GM19468 (cell line): ENCODE measurements around the gene CCDC195.
A peak's percentile ranks its signal among the peaks of the same experiment; 100 is the strongest.
"Not testable (repeated sequence)": the region's sequence is repeated elsewhere in the genome, so short reads cannot be mapped to it uniquely, and the experiment has no call there.

Experiments used
- ATAC-seq: cut with Tn5 transposase; IDR thresholded peaks from one replicate; pipeline ENCODE4 v1.9.1; 2021; ENCODE audit warnings: mild to moderate bottlenecking, moderate library complexity, moderate number of reproducible peaks; ENCODE audit not compliant: unreplicated experiment; ENCODE audit errors: extremely low read depth

Gene CCDC195

DNA sequence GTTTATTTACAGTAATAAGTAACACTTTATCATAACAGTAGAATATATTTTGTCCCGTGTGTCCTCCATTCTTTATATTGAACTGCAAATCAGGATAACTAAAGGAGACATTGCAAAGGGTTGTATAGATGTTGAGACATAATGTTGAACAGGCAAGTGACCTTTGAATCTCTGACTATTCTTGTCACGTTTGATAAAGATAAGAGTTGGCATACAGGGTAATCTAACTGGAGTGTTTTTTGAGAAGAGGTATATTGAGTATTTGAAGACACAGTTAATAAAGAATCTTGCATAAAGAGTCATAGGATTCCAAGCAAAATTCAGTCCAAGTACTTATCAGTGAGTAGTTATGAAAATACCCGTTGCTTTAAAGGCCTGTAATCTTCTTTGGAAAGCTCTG lies 21.7 kb downstream of the CCDC195 start:
- no peak for ATAC-seq

DNA sequence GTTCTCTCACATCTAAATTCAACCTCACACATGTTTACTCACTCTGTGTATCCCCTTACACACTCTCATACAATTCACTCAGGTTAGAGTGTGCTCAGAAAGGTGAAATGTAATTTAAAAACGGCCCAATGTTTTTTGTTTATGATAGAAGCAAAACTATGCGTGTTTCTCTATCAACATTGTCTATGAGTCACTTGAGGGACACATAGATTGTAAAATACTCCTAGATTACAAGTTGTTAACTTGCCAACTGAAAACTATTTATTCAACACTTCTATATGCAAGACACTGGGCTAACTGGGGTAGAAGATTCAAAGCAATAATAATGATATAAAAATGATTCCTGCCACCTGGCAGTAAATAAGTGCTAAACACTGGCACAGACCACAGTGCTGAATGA lies 24.6 kb downstream of the CCDC195 start:
- ATAC-seq, result no peak

DNA sequence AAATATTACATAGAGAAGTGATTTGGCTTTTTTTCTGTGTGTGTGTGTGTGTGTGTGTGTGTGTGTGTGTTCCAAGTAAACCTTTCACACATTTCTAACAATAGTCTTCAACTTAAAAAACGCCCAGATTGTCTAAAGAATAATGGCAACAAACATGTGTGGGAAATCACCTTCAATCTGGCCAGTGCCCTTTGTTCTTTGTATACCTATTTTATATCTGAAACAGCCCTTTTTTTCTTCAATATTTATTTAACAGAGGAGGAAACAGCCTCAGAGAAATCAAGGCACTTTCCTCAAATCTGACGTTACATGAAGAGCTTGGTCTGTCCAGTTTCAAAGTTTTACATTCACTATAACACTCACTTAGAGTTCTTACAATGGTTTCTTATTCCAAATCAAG lies 25.3 kb downstream of the CCDC195 start:
- ATAC-seq, result no peak

DNA sequence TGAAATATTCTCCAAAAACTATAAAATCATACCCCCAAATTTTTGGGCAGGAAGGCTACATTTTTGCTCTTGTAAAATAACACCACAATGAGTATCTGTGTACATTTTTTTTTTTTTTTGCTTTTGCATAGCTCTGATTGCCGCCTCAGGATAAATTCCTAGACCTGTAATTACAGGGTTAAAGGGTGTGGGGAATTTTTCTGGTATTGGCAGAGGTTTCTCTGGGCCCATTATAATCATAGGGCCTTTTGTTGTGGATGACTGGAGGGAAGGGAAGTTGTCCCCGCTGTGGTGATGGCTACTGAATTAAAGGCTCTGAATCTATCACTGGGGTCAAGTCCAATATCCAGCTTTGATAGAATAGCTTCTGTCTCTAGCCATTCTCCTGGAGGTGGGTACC lies 26.6 kb downstream of the CCDC195 start:
- no peak for ATAC-seq

DNA sequence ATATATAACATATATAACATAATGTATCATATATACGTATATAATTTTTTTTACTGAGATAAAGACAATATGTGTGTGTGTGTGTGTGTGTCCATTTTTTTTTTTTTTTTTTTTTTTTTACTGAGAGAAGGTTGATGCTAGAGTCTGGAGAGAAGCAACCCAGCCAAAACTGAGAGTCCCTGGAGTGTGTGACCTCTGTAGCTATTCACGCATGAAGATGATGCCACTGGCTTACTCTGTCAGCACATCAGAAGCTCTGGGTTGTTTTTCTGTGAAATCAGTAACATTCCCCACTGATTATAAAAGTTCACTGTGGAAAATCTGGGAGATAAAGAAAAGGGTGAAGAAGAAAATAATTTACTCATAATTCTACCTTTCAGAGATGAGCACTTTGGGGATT lies 27.2 kb downstream of the CCDC195 start:
- no peak for ATAC-seq

DNA sequence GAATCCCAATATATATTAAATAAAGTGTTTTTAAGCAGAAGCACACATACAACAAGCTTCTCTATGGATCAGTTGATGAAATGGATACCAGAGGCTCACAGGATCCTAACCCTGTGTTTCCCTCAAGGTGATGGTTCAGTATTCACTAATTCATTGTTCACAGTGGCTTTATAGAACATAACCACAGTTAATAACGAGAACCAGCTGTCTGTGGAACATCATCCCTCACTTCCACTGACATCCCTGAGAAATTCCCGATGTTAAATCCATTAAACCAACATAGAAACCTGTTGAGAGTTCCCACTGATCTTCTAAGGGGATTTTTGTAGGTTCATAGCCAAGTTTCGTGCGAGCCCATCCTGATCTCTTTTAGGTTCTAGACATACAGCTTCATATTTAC lies 29.0 kb downstream of the CCDC195 start:
- ATAC-seq, result no peak

DNA sequence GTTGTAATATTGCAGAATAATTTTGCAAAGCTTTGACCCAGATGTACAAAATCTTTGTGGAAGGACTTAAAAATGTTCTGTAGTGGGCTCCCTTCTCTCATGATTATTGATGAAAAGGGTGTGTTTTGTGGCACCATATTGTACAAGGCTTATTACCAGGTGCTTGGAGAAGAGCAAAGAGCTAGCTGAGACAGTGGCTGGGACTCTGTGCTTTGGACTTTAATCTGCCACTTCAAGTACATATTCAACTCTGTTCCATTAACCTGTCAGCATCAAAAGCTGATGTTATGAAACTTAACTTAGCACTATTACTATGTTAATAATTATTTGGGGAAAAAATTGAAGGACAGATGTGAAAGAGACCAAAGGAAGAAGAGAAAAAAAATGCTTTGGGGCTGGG lies 31.0 kb downstream of the CCDC195 start:
- ATAC-seq, result no peak

DNA sequence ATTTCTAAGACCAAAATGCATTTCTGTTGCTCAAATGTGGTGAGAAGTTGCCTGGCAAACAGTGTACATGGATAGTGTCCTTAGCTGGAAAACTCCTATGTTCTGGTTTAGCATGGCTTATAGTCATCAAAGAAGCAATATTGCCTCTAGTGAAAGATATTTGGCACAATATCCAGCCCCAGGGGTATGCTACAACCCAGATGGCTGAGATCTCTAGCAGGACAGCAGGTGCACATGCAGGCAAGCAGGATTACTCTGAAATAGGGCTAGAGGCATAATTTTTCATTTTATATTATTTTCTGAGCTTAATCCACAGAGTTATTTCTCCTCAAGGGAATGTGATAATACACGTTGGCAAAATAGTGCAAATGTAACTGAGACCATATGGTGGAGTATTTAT lies 34.0 kb downstream of the CCDC195 start:
- ATAC-seq, result no peak

DNA sequence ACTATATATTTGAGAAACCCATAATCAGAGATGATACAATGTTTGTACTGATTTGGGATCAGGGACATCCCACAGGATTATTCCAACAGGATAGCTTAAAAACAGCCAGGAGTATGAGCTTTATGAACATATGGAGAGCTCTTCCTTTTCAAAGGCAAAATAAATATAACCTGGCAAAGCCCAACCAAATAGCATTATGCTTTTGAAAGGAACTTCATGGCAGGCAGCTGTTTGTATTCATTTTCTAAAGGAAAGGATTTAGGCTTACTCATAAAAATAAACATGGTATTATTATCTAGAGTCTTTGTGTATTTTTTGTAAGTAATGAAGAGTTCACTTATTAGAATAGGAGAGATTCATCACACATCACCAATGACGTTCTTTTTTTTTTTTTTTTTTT lies 44.4 kb downstream of the CCDC195 start:
- no peak for ATAC-seq

DNA sequence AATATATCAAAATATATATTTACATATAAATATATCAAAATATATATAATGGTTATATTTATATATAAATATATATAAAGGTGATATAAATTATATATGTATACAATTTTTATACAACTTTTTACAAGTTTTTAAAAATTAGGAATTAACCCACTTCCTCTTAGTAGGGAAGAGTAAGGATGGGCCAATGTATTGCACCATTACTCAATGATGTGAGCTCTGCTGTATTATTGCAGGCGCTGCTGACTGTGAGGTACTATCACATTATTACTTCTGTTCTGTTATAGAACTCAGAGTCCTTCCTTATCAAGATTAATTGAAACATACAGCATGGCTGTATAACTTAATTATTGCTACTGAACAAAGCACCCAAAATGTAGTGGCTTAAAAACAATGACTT lies 46.0 kb downstream of the CCDC195 start:
- no peak for ATAC-seq

DNA sequence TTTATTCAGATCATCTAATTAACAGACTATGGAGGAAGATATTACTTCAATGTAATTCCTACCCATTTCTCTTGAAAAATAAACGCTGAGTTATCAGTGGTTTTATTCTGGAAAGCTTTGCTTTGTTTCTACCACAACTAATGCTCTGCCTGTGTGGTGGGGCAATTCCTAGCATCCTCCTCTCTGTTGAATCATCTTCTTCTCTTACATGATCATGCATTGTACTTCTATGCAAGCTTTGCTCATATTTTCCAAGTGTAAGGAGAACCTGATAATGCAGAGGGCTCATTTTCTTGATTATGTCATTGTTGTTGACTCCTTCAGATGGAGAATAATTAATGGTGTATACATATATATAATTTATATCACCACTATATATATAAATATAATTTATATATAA lies 46.7 kb downstream of the CCDC195 start:
- ATAC-seq, result no peak

DNA sequence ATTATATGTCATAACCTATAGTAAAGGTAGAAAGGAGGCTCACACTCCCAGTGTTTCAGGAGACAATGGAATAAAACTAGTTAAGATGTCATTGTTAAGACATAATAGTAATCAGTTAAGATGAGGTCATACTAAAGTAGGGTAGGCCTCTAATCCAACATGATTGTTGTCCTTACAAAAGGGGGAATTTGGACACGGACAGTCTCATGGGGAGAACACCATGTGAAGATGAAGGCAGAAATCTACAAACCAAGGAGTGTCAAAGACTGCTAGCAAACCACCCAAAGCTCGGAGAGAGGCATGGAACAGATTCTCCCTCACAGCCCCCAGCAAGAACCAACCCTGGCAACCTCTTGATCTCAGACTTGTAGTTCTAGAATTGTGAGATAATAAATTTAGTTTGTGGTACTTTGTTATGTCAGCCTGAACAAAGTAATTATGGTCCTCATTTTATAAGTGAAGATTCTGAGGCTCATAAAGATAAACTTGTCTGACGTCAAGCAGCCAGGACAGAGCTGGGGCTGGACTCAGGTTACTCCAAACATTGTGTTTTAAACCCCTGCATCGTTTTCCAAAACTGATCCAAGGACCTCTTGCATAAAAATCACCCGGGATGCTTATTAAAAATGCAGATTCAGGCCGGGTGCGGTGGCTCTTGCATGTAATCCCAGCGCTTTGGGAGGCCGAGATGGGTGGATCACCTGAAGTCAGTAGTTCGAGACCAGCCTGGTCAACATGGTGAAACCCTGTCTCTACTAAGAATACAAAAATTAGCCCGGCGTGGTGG lies 47.8 kb downstream of the CCDC195 start:
- no peak for ATAC-seq

DNA sequence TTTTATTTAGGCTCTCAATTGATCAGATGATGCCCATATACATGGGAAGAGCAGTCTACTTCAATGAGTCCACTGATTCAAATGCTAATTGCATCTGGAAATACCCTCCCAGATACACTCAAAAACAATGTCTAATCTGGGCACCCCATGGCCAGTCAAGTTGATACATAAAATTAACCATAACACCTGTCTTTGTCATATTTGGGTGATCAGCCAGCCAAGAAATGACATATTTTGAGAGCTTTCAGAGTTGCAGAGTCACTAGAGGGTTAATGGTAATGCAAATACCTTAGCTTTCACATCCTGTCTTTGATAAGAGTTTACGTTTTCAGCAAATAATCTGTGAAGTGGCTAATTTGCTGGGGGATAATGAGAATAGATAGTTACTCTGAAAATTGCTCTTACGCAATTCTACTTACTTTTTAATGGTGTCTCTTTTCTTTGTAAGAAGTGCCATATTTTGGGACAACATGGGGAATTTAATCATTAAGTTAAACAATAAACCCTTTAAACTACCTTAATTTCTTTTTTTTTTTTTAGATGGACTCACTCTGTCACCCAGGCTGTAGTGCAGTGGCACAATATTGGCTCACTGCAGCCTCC lies 49.1 kb downstream of the CCDC195 start:
- ATAC-seq, result peak; percentile 99

DNA sequence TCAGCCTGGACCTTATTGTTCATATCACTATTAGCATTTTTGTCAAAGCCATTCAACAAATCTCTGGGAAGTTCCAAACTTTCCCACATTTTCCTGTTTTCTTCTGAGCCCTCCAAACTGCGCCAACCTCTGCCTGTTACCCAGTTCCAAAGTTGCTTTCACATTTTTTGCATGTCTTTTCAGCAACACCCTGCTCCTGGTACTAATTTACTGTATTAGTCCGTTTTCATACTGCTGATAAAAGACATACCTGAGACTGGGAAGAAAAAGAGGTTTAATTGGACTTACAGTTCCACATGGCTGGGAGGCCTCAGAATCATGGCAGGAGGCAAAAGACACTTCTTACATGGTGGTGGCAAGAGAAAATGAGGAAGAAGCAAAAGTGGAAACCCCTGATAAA lies 52.8 kb downstream of the CCDC195 start:
- not testable (repeated sequence) for ATAC-seq

DNA sequence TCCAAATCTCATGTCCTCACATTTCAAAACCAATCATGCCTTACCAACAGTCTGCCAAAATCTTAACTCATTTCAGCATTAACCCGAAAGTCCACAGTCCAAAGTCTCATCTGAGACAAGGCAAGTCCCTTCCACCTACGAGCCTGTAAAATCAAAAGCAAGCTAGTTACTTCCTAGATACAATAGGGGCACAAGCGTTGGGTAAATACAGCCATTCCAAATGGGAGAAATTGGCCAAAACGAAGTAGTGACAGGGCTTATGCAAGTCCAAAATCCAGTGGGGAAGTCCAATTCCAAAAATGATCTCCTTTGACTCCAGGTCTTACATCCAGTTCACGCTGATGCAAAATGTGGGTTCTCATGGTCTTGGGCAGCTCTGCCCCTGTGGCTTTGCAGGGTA lies 54.5 kb downstream of the CCDC195 start:
- not testable (repeated sequence) for ATAC-seq

DNA sequence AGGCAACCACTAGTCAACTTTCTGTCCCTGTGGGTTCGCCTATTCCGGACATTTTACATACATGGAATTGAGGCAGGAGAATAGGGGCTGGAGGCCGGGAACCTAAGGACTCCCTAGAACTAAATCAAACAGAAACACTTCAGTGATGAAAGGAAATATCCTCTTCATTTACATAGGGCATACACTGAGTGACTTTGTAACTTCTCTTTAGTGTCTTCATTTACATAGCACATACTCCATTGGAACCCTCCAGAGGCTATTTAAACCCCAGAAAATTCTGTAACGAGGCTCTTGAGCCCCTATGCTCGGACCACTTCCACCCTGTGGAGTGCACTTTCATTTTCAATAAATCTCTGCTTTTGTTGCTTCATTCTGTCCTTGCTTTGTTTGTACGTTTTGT lies 56.5 kb downstream of the CCDC195 start:
- ATAC-seq, result no peak

DNA sequence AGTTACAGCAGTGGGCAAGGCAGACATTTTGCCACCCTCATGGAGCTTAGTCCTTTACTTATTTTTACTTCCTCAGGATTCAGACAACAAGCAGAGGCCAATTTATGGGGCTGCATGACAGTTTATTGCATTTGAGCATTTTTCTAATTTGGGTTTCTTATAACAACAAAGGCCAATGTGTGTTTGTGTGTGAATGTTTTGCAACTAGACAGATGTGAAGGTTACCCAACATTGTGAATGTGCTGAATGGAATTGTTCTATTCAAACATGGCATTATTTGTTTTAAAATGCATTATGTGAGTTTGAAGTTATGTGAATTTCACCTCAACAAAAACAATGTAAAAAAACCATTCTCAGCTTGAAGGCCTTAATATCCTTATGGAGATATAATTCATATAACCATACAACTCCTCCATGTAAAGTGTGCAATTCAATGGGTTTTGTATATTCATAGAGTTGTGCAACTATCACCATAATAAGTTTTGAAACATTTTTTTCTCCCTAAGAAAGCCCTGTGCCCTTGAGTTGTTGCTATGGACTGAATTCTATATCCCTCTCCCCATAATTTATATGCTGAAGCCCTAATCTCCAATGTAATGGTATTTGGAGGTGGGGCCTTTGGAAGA lies 57.3 kb downstream of the CCDC195 start:
- ATAC-seq, result no peak

DNA sequence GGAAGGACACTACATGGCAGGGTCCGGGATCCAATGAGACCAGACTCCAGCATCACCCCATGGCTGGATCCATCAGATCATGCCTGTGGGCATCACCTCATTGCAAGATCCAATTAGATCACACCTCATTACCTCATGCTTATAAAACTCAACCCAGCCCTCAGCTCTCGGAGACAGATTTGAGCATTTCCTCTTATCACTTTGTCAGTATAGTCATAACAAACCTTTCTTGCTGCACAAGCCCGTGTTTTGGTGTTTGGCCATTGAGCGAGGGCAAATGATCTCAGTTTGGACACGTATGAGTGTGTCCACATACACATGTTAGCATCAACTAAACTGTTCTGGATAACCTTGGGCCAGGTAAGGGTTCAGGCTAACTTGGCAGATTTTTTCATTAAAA lies 58.8 kb downstream of the CCDC195 start:
- ATAC-seq, result no peak

DNA sequence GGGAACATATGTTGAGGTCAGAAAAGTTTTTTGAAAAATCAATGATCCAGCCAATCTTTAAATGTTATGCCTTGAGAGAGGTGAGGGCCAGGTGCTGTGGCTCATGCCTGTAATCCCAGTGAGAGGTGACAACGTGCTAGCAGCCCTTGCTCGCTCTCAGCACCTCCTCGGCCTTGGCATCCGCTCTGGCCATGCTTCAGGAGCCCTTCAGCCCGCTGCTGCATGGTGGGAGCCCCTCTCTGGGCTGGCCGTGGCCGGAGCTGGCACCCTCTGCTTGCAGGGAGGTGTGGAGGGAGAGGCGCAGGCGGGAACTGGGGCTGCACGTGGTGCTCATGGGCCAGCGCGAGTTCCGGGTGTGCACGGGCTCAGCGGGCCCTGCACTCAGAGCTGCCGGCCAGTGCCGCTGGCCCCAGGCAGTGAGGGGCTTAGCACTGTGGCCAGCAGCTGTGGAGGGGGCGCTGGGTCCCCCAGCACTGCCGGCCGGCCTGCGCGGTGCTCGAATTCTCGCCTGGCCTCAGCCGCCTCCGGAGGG lies 61.1 kb downstream of the CCDC195 start:
- no peak for ATAC-seq
